Activated CD4-positive, alpha-beta T cell treated with anti-CD3 and anti-CD28 coated beads, Interleukin-2, amount 50 U/mL, for 24 hours (primary cell): Measurements from ENCODE around the gene ADAMTSL2.

ENCODE experiments used
- DNase-seq, 2 donors: peaks; one replicate each; pipeline ENCODE4 v3.0.0-alpha.2; 2020; ENCODE audit warnings: low read depth in 1 of 2, low spot score in 1 of 2

ADAMTSL2 gene

DNA sequence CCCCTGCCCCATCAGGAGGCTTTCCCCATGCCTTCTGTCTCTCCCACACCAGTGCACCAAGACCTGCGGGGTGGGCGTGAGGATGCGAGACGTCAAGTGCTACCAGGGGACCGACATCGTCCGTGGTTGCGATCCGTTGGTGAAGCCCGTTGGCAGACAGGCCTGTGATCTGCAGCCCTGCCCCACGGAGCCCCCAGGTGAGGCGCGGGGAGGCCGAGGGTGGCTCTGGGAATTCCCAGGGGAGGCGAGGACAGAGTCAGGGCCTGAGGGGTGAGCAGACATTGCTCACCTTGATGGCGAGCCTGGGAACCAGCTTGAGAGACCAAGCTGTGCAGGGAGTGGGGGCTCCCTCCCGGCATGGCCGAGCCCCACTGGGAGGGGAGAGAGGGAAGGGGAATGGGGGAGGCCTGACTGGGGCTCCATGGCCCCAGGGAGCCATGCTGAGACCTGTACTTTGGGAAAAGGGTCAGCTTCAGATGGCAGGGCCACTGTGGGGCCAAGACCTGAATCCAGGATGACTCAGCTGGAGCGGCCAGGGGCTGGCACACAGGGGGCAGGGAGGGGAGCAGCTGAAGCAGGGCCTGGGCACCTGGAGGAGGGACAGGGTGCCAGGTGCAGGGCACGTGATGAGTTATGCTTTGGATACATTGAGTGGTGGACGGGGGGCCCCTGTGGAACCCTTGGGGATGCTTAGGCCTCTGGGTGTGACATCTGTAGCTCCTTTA, 39.4 kb downstream of the ADAMTSL2 start:
- no peak for DNase-seq

- no peak for DNase-seq
These were observed 40.3 kb downstream of the ADAMTSL2 start for GRCh38 chr9:133574771-133575170.

GRCh38 chr9:133575186-133576030, 40.9 kb downstream of the ADAMTSL2 start:
- DNase-seq, result no peak

DNA sequence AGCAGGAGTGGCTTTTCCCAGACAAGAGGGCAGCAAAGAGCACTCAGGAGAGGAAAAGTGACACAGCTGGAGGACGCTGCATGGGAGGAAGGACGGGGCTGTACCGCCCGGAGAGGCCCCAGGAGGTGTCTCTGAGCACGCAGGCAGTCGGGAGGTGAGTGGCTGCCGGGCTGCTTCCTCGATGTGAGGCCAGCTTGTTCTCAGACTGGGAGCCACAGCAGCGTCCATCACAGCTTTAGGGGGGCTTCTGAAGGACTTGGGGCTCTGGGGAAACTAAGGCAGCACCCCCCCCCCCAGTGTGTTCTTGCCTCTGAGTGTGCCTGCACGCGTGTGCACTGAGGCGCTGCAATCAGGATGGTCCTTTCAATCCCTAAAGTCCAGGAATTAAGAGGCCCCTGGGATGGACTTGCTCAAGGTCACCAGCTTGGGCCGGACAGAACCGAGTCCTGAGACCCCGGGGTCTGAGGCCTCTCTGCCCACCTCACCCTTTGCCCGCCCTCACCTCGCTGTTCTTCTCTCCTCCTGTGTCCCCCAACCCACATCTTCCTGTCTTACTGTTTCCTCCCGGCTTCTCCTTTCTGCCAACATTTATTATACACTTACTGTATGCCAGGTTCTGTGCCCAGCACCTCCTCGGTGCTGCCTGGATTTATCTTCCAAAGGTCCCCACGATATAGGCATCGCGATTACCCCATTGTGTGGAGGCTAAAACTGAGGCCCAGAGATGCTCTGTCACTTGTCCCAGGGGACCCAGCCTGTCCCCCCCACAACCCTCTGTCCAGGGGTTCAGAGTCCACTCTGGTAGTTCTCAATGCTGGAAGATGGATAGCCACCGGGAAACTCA, 41.7 kb downstream of the ADAMTSL2 start:
- no peak for DNase-seq

- DNase-seq, result no peak
These were observed 42.6 kb downstream of the ADAMTSL2 start for GRCh38 chr9:133576875-133577736.

DNA sequence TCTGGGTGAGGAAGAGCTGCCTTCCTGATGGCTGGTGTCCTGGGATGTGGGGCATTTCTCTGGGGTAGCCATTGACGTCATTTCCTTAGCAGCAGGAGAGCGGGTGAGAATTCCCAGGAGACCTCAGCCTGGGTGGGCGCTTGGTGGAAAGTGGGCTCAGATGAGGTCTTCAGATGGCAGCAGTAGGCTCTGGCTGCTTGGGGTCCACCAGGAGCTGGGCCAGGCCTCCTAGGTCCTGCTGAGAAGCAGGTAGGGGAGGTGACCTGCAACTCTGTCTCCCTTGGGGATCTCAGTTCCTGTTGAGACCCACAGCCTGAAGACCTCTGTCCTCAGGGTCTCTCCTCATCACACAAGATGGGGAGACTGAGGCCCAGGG, 43.2 kb downstream of the ADAMTSL2 start:
- no peak for DNase-seq

- no peak for DNase-seq
These were observed 44.3 kb downstream of the ADAMTSL2 start for GRCh38 chr9:133578524-133579441.

DNA sequence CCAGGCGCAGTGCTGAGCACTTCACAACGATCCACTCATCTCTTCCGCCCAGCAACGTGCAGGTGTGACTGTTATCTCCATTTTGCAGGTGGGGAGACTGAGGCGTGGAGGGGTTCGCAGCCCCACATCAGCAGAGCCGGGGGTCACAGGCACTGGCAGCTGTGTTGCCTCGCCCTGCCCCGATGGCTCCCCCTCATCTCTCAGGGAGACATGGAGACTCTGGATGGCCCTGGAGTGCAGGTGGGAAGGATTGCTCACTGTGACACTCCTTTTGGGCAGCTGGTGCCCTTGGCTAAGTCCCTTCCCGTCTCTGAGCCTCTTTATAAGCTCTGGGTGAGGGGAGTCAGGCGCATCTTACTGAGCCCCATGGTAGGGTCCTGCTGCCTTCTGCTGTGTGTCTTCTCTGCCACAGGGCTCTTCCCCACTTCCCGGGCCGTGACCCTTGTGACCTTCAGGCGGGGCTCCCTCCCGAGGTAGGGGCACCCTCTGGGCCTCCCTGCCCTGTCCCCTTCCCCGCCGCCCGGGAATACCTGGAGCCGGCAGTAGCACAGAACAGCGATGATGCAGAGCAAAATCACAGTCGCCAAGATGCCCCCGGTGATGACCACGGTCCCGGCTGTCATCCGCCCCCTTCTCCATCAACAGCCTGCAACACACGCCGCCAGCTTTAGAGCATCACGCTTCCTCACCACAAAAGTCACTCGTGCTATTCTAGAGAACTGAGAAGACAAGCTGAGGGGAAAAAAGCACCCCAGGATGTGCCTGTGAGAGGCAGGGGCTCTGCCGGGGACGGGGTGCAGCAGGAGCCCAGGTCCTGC, 45.3 kb downstream of the ADAMTSL2 start:
- no peak for DNase-seq

DNA sequence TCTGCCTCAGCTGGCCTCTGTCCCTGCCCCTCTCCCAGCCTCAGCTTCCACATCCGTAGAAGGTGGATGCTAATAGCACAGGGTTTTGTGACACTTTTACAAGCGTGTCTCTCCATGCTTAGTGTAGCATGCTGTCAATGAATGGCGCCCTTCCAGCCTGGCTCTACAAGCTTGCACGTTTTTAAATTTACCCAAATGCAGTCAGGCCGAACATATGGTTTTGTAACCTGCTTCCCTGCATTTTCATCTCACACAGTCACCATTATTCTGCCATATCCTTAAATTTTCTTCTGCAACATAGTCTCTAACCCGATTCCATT, 45.9 kb downstream of the ADAMTSL2 start:
- no peak for DNase-seq

GRCh38 chr9:133581011-133581410, 46.5 kb downstream of the ADAMTSL2 start:
- no peak for DNase-seq

DNA sequence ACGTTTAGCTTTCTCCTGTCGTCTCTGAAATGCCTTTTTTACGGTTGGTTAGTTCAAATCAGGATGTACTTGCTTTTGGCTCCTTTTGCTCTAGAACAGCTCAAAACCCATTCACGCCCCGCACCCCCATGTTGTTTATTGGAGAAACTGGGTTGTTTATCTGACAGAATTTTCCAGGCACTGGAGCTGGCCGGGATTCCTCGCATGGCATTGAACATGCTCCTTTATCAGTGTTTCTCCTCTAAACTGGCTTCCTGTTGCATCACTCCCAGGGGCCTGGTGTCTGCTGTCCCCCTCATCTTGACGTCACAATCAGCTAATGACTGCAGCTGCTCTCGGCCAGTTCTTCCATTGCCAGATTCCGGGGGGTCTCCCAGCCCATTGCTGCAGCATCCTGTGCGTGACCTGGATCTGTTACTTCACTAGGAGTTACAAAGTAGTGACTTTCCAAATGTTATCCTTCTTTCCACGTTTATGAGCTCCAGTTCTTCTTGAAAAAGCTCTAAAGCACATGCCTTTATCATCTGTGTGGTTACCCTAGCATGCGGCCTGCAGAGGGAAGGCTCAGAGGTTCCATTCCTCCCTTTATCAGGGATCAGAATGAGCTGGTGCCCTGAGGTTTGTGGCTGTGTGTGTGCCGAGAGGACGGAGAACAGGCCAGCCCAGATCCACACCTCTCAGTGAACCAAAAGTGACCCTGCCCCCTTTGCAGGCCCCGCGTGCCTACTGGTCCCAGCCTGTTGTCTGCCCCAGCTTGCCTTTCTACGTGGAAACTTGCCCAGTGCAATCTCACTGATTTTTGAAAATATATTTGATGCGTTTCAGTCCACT, 47.2 kb downstream of the ADAMTSL2 start:
- no peak for DNase-seq

GRCh38 chr9:133582501-133583045, 48.1 kb downstream of the ADAMTSL2 start:
- DNase-seq, result no peak

DNA sequence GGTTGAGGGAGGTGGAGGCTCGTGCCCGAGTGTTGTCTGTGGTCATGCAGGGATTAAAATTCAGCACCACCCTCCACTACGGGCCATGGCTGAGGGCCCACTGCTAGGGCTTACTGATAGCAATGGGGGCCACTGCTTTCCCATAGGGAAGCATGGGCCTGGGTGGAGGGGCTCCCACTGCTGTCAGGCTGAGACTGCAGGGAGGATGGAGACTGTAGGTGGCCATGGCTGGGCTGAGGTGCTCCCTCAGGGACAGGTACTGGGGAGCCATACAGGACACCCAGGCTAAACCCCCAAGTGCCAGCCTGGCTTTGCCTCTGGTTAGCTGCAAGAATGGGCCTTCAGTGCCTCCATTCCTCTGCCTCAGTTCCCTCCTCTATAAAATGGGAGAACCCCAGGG, 48.6 kb downstream of the ADAMTSL2 start:
- DNase-seq, result no peak

DNA sequence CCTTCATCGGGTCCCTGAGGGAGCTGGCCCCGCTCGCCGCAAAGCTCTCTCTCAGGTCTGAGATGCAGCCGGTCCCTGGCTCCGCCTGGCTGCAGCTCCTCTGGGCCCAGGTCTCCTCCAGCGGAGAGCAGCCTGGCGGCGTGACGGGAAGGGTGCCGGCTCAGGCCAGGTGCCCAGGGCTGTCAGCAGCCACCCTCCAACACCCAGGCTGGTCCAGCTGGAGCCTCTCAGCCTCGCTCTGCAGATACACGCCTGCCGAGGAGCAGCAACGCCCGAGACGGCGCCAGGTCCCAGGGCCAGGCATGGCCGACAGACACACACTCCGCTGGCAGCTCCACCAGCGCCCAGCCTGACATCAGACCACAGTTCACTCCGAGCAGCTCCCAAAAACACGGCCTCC, 49.1 kb downstream of the ADAMTSL2 start:
- no peak for DNase-seq

GRCh38 chr9:133584167-133584558, 49.7 kb downstream of the ADAMTSL2 start:
- no peak for DNase-seq

DNA sequence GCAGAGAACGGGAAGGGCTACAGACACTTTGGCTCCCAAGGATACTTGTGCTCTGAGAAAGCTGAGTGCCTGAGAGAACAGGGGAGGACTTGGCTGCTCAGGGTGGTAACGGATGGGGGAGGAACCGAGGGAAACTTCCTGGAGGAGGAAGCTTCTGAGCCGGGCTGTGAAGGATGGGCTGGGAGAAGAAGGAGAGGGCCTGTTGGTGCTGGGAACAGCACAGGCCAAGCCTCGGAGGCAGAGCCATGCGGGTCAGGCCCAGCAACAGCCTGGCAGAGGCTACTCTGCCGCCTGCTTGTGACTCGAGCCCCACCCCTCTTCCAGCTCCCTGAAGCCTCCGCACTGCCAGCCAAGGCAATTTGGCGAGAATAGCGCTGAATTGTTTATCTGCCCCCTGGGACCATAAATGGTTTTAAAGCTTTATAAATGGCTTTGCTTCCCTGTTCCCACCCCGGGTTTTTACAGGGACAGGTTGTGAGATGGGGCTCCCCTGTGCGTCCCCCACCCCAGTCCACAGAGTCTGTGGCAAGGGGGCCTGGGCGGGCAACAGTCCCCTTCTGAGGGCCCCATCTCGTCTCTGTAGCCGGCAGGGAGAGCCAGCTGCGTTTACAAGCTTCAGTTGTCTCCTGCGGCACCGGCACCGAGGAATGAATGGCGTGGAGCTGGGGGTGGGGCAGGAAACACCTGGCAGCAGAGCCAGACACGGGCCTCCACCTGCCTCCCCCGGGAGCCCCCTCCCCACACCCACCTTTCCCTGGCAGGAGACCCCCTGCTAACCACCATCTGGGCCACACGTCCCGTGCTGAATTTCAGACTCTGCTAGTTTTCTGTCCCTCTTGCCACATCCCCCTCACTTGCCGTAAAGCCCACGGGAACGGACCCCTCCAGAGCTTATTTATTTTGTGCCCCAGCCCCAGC, 50.3 kb downstream of the ADAMTSL2 start:
- no peak for DNase-seq
